HG02943 (cell line): ENCODE data around the gene SEC14L1.
"Not testable (repeated sequence)": the region's sequence is repeated elsewhere in the genome, so short reads cannot be mapped to it uniquely, and the experiment has no call there.

Experiments used
- ATAC-seq: cut with Tn5 transposase; IDR thresholded peaks from one replicate; pipeline ENCODE4 v1.9.1; 2021; ENCODE audit warnings: mild to moderate bottlenecking, low read depth, moderate library complexity; ENCODE audit not compliant: unreplicated experiment

SEC14L1 gene

GRCh38 chr17:77115947-77116346 lies 24.8 kb upstream of the SEC14L1 start:
- ATAC-seq, result no peak

GRCh38 chr17:77116371-77116860 lies 24.4 kb upstream of the SEC14L1 start:
- ATAC-seq, result no peak

- ATAC-seq, result no peak
Observed at GRCh38 chr17:77117415-77117814, 23.4 kb upstream of the SEC14L1 start.

GRCh38 chr17:77118251-77118928 lies 22.4 kb upstream of the SEC14L1 start:
- ATAC-seq, result no peak

GRCh38 chr17:77119668-77120301 lies 21.0 kb upstream of the SEC14L1 start:
- ATAC-seq, result no peak

- ATAC-seq, result no peak
Observed at GRCh38 chr17:77120868-77121267, 19.9 kb upstream of the SEC14L1 start.

- ATAC-seq, result no peak
Observed at GRCh38 chr17:77124192-77124889, 16.4 kb upstream of the SEC14L1 start.

- no peak for ATAC-seq
Observed at GRCh38 chr17:77125432-77125901, 15.3 kb upstream of the SEC14L1 start.

GRCh38 chr17:77126519-77126918 lies 14.2 kb upstream of the SEC14L1 start:
- ATAC-seq, result no peak

- ATAC-seq, result no peak
Observed at GRCh38 chr17:77127735-77128361, 12.9 kb upstream of the SEC14L1 start.

GRCh38 chr17:77128896-77129567 lies 11.7 kb upstream of the SEC14L1 start:
- no peak for ATAC-seq

GRCh38 chr17:77129568-77130301 lies 11.0 kb upstream of the SEC14L1 start:
- ATAC-seq, result no peak

GRCh38 chr17:77130525-77130924 lies 10.2 kb upstream of the SEC14L1 start:
- no peak for ATAC-seq

GRCh38 chr17:77131904-77132303 lies 8.9 kb upstream of the SEC14L1 start:
- ATAC-seq, result no peak

GRCh38 chr17:77132411-77133086 lies 8.2 kb upstream of the SEC14L1 start:
- no peak for ATAC-seq

- ATAC-seq, result no peak
Observed at GRCh38 chr17:77133087-77133638, 7.6 kb upstream of the SEC14L1 start.

- ATAC-seq, result no peak
Observed at GRCh38 chr17:77136420-77136767, 4.4 kb upstream of the SEC14L1 start.

- no peak for ATAC-seq
Observed at GRCh38 chr17:77137111-77137510, 3.7 kb upstream of the SEC14L1 start.

- not testable (repeated sequence) for ATAC-seq
Observed at GRCh38 chr17:77137886-77138285, 2.9 kb upstream of the SEC14L1 start.
